K562 (cell line): ENCODE data around the gene EMC10. TPM values are rescaled to one million over a fixed set of nuclear protein-coding genes. Genes with fewer than 3 reads are reported as not detected.

Experiments used
- CREBBP ChIP-seq: IDR thresholded peaks from one replicate; pipeline ENCODE4 v1.6.1; 2012; ENCODE audit warnings: low read depth, mild to moderate bottlenecking, control low read depth, inconsistent platforms, low read length
- FOXJ2 ChIP-seq: fragments of 200-800 bp; sonication (Bioruptor generic); IDR thresholded peaks from 2 replicates; pipeline ENCODE4 v1.6.1; 2016; ENCODE audit warnings: missing genetic modification characterization, missing compliant biosample characterization
- HDAC8 ChIP-seq: fragments of 450-650 bp; IDR thresholded peaks from 2 replicates; pipeline ENCODE4 v1.6.1; 2016; ENCODE audit warnings: mild to moderate bottlenecking, missing genetic modification characterization, moderate library complexity, missing compliant biosample characterization
- JUND ChIP-seq, 2 experiments: IDR thresholded peaks; 2 replicates in 1 of 2; 3 replicates in 1 of 2; pipeline ENCODE4 v1.6.1; 2011; ENCODE audit warnings: borderline replicate concordance in 2 of 2, low read depth in 2 of 2, low read length in 2 of 2, improper control_type of control experiment in 1 of 2, missing biosample characterization in 1 of 2, missing genetic modification characterization in 1 of 2, missing genetic modification reagents in 1 of 2
- KAT2B ChIP-seq: IDR thresholded peaks from one replicate; pipeline ENCODE4 v1.6.1; 2012; ENCODE audit warnings: low read depth, mild to moderate bottlenecking, control low read depth, inconsistent platforms, low read length, moderate library complexity
- KDM1A ChIP-seq, 2 experiments: fragments of 450-650 bp; IDR thresholded peaks; 2 replicates each; pipeline ENCODE4 v1.6.1; 2016; ENCODE audit warnings: mild to moderate bottlenecking in 2 of 2
- KLF10 ChIP-seq: fragments of 250-450 bp; sonication (Bioruptor Pico); IDR thresholded peaks from 2 replicates; pipeline ENCODE4 v1.6.1; 2021; ENCODE audit warnings: matching md5 sums
- NELFE ChIP-seq: IDR thresholded peaks from 2 replicates; pipeline ENCODE4 v1.6.1; 2011; ENCODE audit warnings: mild to moderate bottlenecking; ENCODE audit not compliant: insufficient read depth, insufficient read length
- NFIX ChIP-seq: fragments of 250-450 bp; sonication (Bioruptor Pico); IDR thresholded peaks from 2 replicates; pipeline ENCODE4 v1.4.0; 2020; ENCODE audit warnings: low read depth, mild to moderate bottlenecking, moderate library complexity
- POLR3A ChIP-seq: IDR thresholded peaks from 2 replicates; pipeline ENCODE4 v1.6.1; 2011; ENCODE audit warnings: borderline replicate concordance, mild to moderate bottlenecking, moderate library complexity; ENCODE audit not compliant: insufficient read length, insufficient read depth; ENCODE audit errors: extremely low read depth
- RFX1 ChIP-seq: fragments of 450-650 bp; IDR thresholded peaks from 2 replicates; pipeline ENCODE4 v1.6.1; 2016; ENCODE audit warnings: mild to moderate bottlenecking, moderate library complexity
- RFX7 ChIP-seq: fragments of 250-450 bp; sonication (Bioruptor Pico); IDR thresholded peaks from 2 replicates; pipeline ENCODE4 v1.5.1; 2021; ENCODE audit warnings: mild to moderate bottlenecking
- SAFB2 ChIP-seq: fragments of 200-400 bp; formaldehyde crosslinking; IDR thresholded peaks from 2 replicates; pipeline ENCODE4 v1.6.1; 2018; ENCODE audit warnings: borderline replicate concordance, low read length, low read depth, moderate library complexity; ENCODE audit not compliant: severe bottlenecking
- SMC3 ChIP-seq: conservative IDR thresholded peaks from 2 replicates; pipeline ENCODE4 v1.6.1; 2011; ENCODE audit warnings: low read depth, low read length, improper control_type of control experiment; ENCODE audit not compliant: insufficient read depth
- SRSF1 ChIP-seq: fragments of 200-400 bp; formaldehyde crosslinking; IDR thresholded peaks from 2 replicates; pipeline ENCODE4 v1.6.1; 2017; ENCODE audit warnings: mild to moderate bottlenecking, low read depth, low read length, moderate library complexity
- TBL1XR1 ChIP-seq, 2 experiments: IDR thresholded peaks; 2 replicates each; pipeline ENCODE4 v1.6.1; 2012; ENCODE audit warnings: improper control_type of control experiment in 2 of 2, low read length in 2 of 2, mild to moderate bottlenecking in 1 of 2
- ZNF121 ChIP-seq: sonication (generic); formaldehyde crosslinking; conservative IDR thresholded peaks from 2 replicates; pipeline ENCODE4 v1.8.0; 2022; ENCODE audit warnings: missing genetic modification reagents
- ZNF134 ChIP-seq: fragments of 250-450 bp; sonication (Bioruptor Pico); conservative IDR thresholded peaks from 2 replicates; pipeline ENCODE4 v1.4.0; 2020
- ZNF384 ChIP-seq: IDR thresholded peaks from 2 replicates; pipeline ENCODE4 v1.6.1; 2012; ENCODE audit warnings: low read depth, low read length, improper control_type of control experiment
- ZNF76 ChIP-seq: fragments of 250-450 bp; sonication (Bioruptor Pico); IDR thresholded peaks from 2 replicates; pipeline ENCODE4 v1.4.0; 2020; ENCODE audit warnings: mild to moderate bottlenecking, moderate library complexity, borderline replicate concordance
- polyA plus RNA-seq, 8 experiments: library from polyadenylated mRNA; depleted of rRNA in 4 of 8; stranded (reverse) in 5 of 8; unstranded in 3 of 8; fragments of >200 nt; fragmentation: Nextera tagmentation in 2 of 8; fragmentation: Illumina TruSeq in 1 of 8; extraction: Ambion mirVana in 2 of 8; extraction: Trizol in 1 of 8; gene quantifications; 2 replicates each; pipeline versions ENCODE4 v1.2.1 to v1.2.3, GENCODE V29; 2011 to 2014; ENCODE audit warnings: inconsistent platforms in 1 of 8, missing spikeins in 1 of 8
- total RNA-seq, 7 experiments: library from RNA; depleted of rRNA in 6 of 7; stranded (reverse); fragments of >200 nt in 6 of 7; fragmentation: Illumina TruSeq in 2 of 7; extraction: Trizol in 2 of 7; gene quantifications; 2 replicates each; pipeline versions ENCODE4 v1.2.1 to v1.2.3, GENCODE V29; 2011 to 2021; ENCODE audit warnings: low replicate concordance in 1 of 7
- TF ChIP-seq, protein P1 (sequence below): fragments of 250-450 bp; sonication (Bioruptor Pico); IDR thresholded peaks from 2 replicates; pipeline ENCODE4 v1.8.0; 2022; ENCODE audit warnings: moderate library complexity, mild to moderate bottlenecking, inconsistent platforms
- TF ChIP-seq, protein P2 (sequence below), 3 experiments: IDR thresholded peaks in 2 of 3; conservative IDR thresholded peaks in 1 of 3; 2 replicates each; pipeline ENCODE4 v1.5.1; 2011 to 2012; ENCODE audit warnings: low read length in 3 of 3, mild to moderate bottlenecking in 3 of 3, control low read depth in 2 of 3, improper control_type of control experiment in 1 of 3, inconsistent platforms in 1 of 3, low read depth in 1 of 3, mixed read lengths in 1 of 3, moderate library complexity in 1 of 3; ENCODE audit not compliant: insufficient read depth in 2 of 3

Gene EMC10
- total and polyA plus RNA-seq, 9 of the 15 experiments (the other 6 are each of a cell fraction or from before 2014, with no cell fraction given): 1.4 to 46.0 (median 13.1) TPM

DNA sequence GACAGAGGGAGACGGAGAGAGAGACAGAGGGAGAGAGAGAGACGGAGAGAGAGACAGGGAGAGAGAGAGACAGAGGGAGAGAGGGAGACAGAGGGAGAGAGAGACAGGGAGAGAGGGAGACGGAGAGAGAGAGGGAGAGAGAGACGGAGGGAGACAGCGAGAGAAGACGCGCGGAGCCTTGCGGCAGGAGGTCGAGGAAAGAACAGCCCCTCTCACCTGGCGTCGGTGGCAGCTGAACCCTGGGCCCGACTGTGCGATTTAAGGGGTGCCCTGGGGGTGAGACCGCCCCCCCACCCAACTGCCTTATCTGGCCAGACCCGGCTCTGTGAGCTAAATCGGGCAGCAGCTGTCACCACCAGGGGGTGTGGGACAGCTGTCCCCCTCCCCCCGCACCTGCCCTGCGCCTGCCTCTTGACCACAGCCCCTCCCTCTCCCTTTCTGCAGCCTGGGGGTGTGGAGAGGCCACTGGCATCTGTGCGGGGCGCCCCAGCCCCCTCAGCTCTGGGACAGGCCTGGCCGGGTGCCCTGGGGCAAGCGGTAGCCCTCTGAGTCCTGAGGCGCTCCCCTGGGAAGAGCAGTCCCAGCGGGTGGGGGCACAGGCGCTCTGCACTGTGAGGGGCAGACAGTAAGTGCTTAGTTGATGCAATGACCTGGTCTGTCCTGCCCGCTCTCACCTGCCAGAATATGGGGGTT lies 23.9 kb downstream of the EMC10 start (continued):
- TF ChIP-seq ZNF384 (no peak), NELFE (no peak), KDM1A (IDR thresholded peaks at IDR 0.05) (peak; percentile 55 to 90; a peak in 3 of 4 replicates), FOXJ2 (tag) (no peak), TBL1XR1 (IDR thresholded peaks at IDR 0.05; ENCODE audit: low read length in 2 of 2) (0 out of 4 replicates have a peak, but pooled peaks of 1 of the 2 experiments have one; percentile 21), SMC3 (no peak), HDAC8 (no peak), SAFB2 (no peak), SRSF1 (no peak), JUND (IDR thresholded peaks at IDR 0.05; ENCODE audit: borderline replicate concordance, low read depth, low read length) (peak; percentile 31; the same call in 1 of the 2 replicates), JUND (tag; IDR thresholded peaks at IDR 0.05; ENCODE audit: borderline replicate concordance, low read depth, low read length) (peak; percentile 22; the same call in 1 of the 3 replicates), ZNF134 (CRISPR knock-in tag) (no peak), ZNF76 (CRISPR knock-in tag) (no peak), NFIX (CRISPR knock-in tag) (no peak), KAT2B (no peak), ZNF121 (CRISPR knock-in tag) (no peak), RFX1 (no peak), RFX7 (CRISPR knock-in tag) (no peak), POLR3A (no peak), CREBBP (no peak), KLF10 (CRISPR knock-in tag) (no peak)
- TF ChIP-seq, protein P1, sequence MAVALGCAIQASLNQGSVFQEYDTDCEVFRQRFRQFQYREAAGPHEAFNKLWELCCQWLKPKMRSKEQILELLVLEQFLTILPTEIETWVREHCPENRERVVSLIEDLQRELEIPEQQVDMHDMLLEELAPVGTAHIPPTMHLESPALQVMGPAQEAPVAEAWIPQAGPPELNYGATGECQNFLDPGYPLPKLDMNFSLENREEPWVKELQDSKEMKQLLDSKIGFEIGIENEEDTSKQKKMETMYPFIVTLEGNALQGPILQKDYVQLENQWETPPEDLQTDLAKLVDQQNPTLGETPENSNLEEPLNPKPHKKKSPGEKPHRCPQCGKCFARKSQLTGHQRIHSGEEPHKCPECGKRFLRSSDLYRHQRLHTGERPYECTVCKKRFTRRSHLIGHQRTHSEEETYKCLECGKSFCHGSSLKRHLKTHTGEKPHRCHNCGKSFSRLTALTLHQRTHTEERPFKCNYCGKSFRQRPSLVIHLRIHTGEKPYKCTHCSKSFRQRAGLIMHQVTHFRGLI (CRISPR knock-in tag): no peak
- TF ChIP-seq, protein P2, sequence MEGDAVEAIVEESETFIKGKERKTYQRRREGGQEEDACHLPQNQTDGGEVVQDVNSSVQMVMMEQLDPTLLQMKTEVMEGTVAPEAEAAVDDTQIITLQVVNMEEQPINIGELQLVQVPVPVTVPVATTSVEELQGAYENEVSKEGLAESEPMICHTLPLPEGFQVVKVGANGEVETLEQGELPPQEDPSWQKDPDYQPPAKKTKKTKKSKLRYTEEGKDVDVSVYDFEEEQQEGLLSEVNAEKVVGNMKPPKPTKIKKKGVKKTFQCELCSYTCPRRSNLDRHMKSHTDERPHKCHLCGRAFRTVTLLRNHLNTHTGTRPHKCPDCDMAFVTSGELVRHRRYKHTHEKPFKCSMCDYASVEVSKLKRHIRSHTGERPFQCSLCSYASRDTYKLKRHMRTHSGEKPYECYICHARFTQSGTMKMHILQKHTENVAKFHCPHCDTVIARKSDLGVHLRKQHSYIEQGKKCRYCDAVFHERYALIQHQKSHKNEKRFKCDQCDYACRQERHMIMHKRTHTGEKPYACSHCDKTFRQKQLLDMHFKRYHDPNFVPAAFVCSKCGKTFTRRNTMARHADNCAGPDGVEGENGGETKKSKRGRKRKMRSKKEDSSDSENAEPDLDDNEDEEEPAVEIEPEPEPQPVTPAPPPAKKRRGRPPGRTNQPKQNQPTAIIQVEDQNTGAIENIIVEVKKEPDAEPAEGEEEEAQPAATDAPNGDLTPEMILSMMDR (IDR thresholded peaks at IDR 0.05 in 2 of 3, conservative IDR thresholded peaks at IDR 0.05 in 1 of 3; ENCODE audit: insufficient read depth in 2 of 3, low read depth in 1 of 3, low read length in 3 of 3): peak; percentile 40 to 57 (median 41); a peak in 4 of 6 replicates
